A549 (cell line): ENCODE data around the gene MRPS18A. TPM values are rescaled to one million over a fixed set of nuclear protein-coding genes. Genes with fewer than 3 reads are reported as not detected.
A peak's percentile ranks its signal among the peaks of the same experiment; 100 is the strongest.

Experiments
- ATAC-seq, 2 experiments: fragments of 200-7000 bp in 1 of 2; fragments of >200 bp in 1 of 2; cut with Nextera tagmentation in 1 of 2; cut with Tn5 transposase in 1 of 2; 3 replicates each; pipeline versions ENCODE4 v1.8.0 to v1.9.1; 2018 to 2020; ENCODE audit warnings: mild to moderate bottlenecking in 1 of 2, moderate library complexity in 1 of 2
- CTCF ChIA-PET: fragments of 300-600 bp; sonication (Branson Sonifier 250); formaldehyde crosslinking; extraction: SDS; loops from one replicate; lab custom pipeline; 2021; ENCODE audit warnings: antibody characterized with exemption, inconsistent platforms; lab: Yijun Ruan, JAX
- POLR2A ChIA-PET: fragments of 350-600 bp; formaldehyde crosslinking; extraction: SDS; loops from one replicate; lab custom pipeline; 2021; ENCODE audit warnings: antibody characterized with exemption, inconsistent platforms; lab: Yijun Ruan, JAX
- DNase-seq, 2 experiments: peaks; one replicate each; pipeline versions ENCODE4 v3.0.0 to v3.0.0-alpha.2; 2011 to 2016; ENCODE audit warnings: low read depth in 1 of 2, low spot score in 1 of 2
- FAIRE-seq: peaks from 2 replicates; lab custom pipeline; 2011; peaks lifted over from hg19 to GRCh38; lab: Jason Lieb, UNC
- H3K27ac ChIP-seq, 2 experiments: fragments of >200 bp; sonication (Bioruptor Twin); formaldehyde crosslinking; 3 replicates each; pipeline ENCODE4 v1.5.1; 2016 to 2017
- H3K4me1 ChIP-seq: fragments of >200 bp; sonication (Bioruptor Twin); formaldehyde crosslinking; 3 replicates; pipeline ENCODE4 v1.6.1; 2016
- H3K4me2 ChIP-seq: fragments of >200 bp; sonication (Bioruptor Twin); formaldehyde crosslinking; 3 replicates; pipeline ENCODE4 v1.6.1; 2016
- H3K4me3 ChIP-seq: fragments of >200 bp; sonication (Bioruptor Twin); formaldehyde crosslinking; 3 replicates; pipeline ENCODE4 v1.5.1; 2016
- H3K9me3 ChIP-seq: fragments of >200 bp; sonication (Bioruptor Twin); formaldehyde crosslinking; 3 replicates; pipeline ENCODE4 v1.6.1; 2016
- CBX8 ChIP-seq: fragments of 200-600 bp; sonication (generic); IDR thresholded peaks from 2 replicates; pipeline ENCODE4 v1.6.1; 2016
- CHD2 ChIP-seq: fragments of 150-350 bp; IDR thresholded peaks from 2 replicates; pipeline ENCODE4 v1.6.1; 2014; ENCODE audit warnings: low read length; ENCODE audit not compliant: partially characterized antibody
- CHD4 ChIP-seq: fragments of 200-600 bp; sonication (generic); IDR thresholded peaks from 2 replicates; pipeline ENCODE4 v1.6.1; 2016; ENCODE audit warnings: antibody characterized with exemption, mild to moderate bottlenecking, borderline replicate concordance
- E2F6 ChIP-seq: IDR thresholded peaks from 2 replicates; pipeline ENCODE4 v1.6.1; 2012; ENCODE audit warnings: low read depth, borderline replicate concordance
- EHF ChIP-seq: fragments of 250-450 bp; sonication (Bioruptor Pico); IDR thresholded peaks from 2 replicates; pipeline ENCODE4 v1.5.0; 2020; ENCODE audit warnings: mild to moderate bottlenecking
- FOSB ChIP-seq: fragments of 250-450 bp; sonication (Bioruptor Pico); IDR thresholded peaks from 2 replicates; pipeline ENCODE4 v1.5.0; 2020; ENCODE audit warnings: mild to moderate bottlenecking, moderate library complexity
- FOSL2 ChIP-seq, 2 experiments: fragments of 450-650 bp in 1 of 2; fragments of >200 bp in 1 of 2; sonication (Bioruptor Twin) in 1 of 2; formaldehyde crosslinking; IDR thresholded peaks; 2 replicates each; pipeline versions ENCODE4 v1.5.0 to v1.6.1; 2016 to 2020; ENCODE audit warnings: mild to moderate bottlenecking in 1 of 2, moderate library complexity in 1 of 2
- GATA3 ChIP-seq: IDR thresholded peaks from 2 replicates; pipeline ENCODE4 v1.6.1; 2012; ENCODE audit warnings: borderline replicate concordance
- HDAC2 ChIP-seq: fragments of 200-600 bp; sonication (generic); IDR thresholded peaks from 2 replicates; pipeline ENCODE4 v1.6.1; 2016
- HEYL ChIP-seq: fragments of 250-450 bp; sonication (Bioruptor Pico); IDR thresholded peaks from 2 replicates; pipeline ENCODE4 v1.8.0; 2021; ENCODE audit warnings: mild to moderate bottlenecking, moderate library complexity
- HOXA7 ChIP-seq: fragments of 250-450 bp; sonication (Bioruptor Pico); IDR thresholded peaks from 2 replicates; pipeline ENCODE4 v1.5.0; 2020; ENCODE audit warnings: mild to moderate bottlenecking, moderate library complexity
- KDM1A ChIP-seq: fragments of 200-600 bp; sonication (generic); IDR thresholded peaks from 2 replicates; pipeline ENCODE4 v1.6.1; 2016; ENCODE audit warnings: low read depth, mild to moderate bottlenecking
- NR3C1 ChIP-seq: fragments of >200 bp; sonication (Bioruptor Twin); formaldehyde crosslinking; IDR thresholded peaks from 3 replicates; pipeline ENCODE4 v1.6.1; 2017
- PHF8 ChIP-seq: fragments of 200-600 bp; sonication (generic); IDR thresholded peaks from 2 replicates; pipeline ENCODE4 v1.6.1; 2016; ENCODE audit warnings: low read depth, mild to moderate bottlenecking, antibody characterized with exemption, moderate library complexity, borderline replicate concordance
- RAD21 ChIP-seq, 2 experiments: fragments of >200 bp in 1 of 2; sonication (Bioruptor Twin) in 1 of 2; formaldehyde crosslinking in 1 of 2; IDR thresholded peaks in 1 of 2; conservative IDR thresholded peaks in 1 of 2; 2 replicates in 1 of 2; 3 replicates in 1 of 2; pipeline ENCODE4 v1.6.1; 2012 to 2018; ENCODE audit warnings: inconsistent platforms in 1 of 2
- RCOR1 ChIP-seq: fragments of 150-350 bp; IDR thresholded peaks from 2 replicates; pipeline ENCODE4 v1.6.1; 2014; ENCODE audit warnings: antibody characterized with exemption, low read length, low read depth
- RNF2 ChIP-seq: fragments of 200-600 bp; sonication (generic); IDR thresholded peaks from 2 replicates; pipeline ENCODE4 v1.6.1; 2016; ENCODE audit warnings: low read depth, mild to moderate bottlenecking, antibody characterized with exemption, moderate library complexity, borderline replicate concordance
- SMC3 ChIP-seq: fragments of >200 bp; sonication (Bioruptor Twin); formaldehyde crosslinking; IDR thresholded peaks from 3 replicates; pipeline ENCODE4 v1.6.1; 2018; ENCODE audit warnings: inconsistent platforms
- ZFP36 ChIP-seq: fragments of 450-650 bp; IDR thresholded peaks from 2 replicates; pipeline ENCODE4 v1.6.1; 2014; ENCODE audit warnings: borderline replicate concordance; ENCODE audit not compliant: partially characterized antibody
- WGBS: methylation state at CpG from one replicate; pipeline ENCODE4 v1.1.6; 2017; ENCODE audit errors: missing lambda C conversion rate; 5-methylcytosine and 5-hydroxymethylcytosine counted together
- polyA plus RNA-seq, 4 experiments: library from polyadenylated mRNA; depleted of rRNA in 3 of 4; stranded (reverse); fragments of >200 nt; fragmentation: RNase III in 1 of 4; extraction: RNeasy Plus Mini Kit Qiagen cat#74134 plus additional on column Dnase treatment in 1 of 4; gene quantifications; 2 replicates in 3 of 4; 3 replicates in 1 of 4; pipeline ENCODE4 v1.2.3, GENCODE V29; 2011 to 2017

MRPS18A gene
- polyA plus RNA-seq, 2 of the 4 experiments (the other 2 are of a cell fraction), result 38.0 to 44.2 TPM

- no peak overlapping the region for H3K4me2 ChIP-seq
- FAIRE-seq (no peak), DNase-seq (no peak), ATAC-seq (no peak)
- no peak overlapping the region for H3K4me3 ChIP-seq
- H3K4me1 ChIP-seq, result peaks cover 58% of the 10 kb centered on the region
- TF ChIP-seq RAD21 (conservative IDR thresholded peaks at IDR 0.05 in 1 of 2, IDR thresholded peaks at IDR 0.05 in 1 of 2) (no peak), HEYL (no peak), ZFP36 (no peak)
- ChIA-PET CTCF (no interaction called here), POLR2A (no interaction called here)
- 83% methylated on average over 5 of the region's 7 CpGs for WGBS
- H3K27ac ChIP-seq, result peak overlapping the region in 1 of 2 experiments; percentile 28; a peak in 2 of 6 replicates
- H3K9me3 ChIP-seq, result no peaks in the 10 kb centered on the region
These were observed 19.7 kb upstream of the MRPS18A start for GRCh38 chr6:43707269-43707668.

- H3K4me1 ChIP-seq, result peaks cover 62% of the 10 kb centered on the region
- no peaks in the 10 kb centered on the region for H3K9me3 ChIP-seq
- FAIRE-seq (no peak), ATAC-seq (no peak), DNase-seq (no peak)
- H3K27ac ChIP-seq, result peak overlapping the region in 1 of 2 experiments; percentile 26; a peak in 1 of 6 replicates
- POLR2A ChIA-PET, result interaction anchor here (1.8 kb wide), 1 partner anchor 63 kb away, joined by 5 read pairs; the partner anchor contains the start of gene VEGFA
- 86% methylated on average over 8 of the region's 8 CpGs for WGBS
- TF ChIP-seq FOSB (CRISPR knock-in tag), result no peak
- H3K4me2 ChIP-seq, result no peak overlapping the region
- H3K4me3 ChIP-seq, result no peak overlapping the region
- CTCF ChIA-PET, result no interaction called here
These were observed 19.2 kb upstream of the MRPS18A start for GRCh38 chr6:43706788-43707187.

- no peak for FAIRE-seq
- TF ChIP-seq CHD4, result no peak
- no peak for TF ChIP-seq ZFP36
- no peak for TF ChIP-seq CBX8
- TF ChIP-seq E2F6, result no peak
- no peak for TF ChIP-seq EHF (CRISPR knock-in tag)
- no peak for TF ChIP-seq RNF2
- TF ChIP-seq RCOR1, result no peak
- TF ChIP-seq GATA3, result no peak
- TF ChIP-seq HDAC2, result no peak
- TF ChIP-seq HOXA7 (CRISPR knock-in tag), result no peak
- TF ChIP-seq KDM1A, result no peak
- no peak for TF ChIP-seq CHD2
- TF ChIP-seq SMC3, result no peak
- TF ChIP-seq FOSL2 (IDR thresholded peaks at IDR 0.05), result no peak
- TF ChIP-seq FOSL2 (CRISPR knock-in tag; IDR thresholded peaks at IDR 0.05), result no peak
- TF ChIP-seq NR3C1, result no peak
- no peak for TF ChIP-seq PHF8
- TF ChIP-seq, all 56 proteins: peak for 0
- Histone ChIP-seq H3K4me2 (no peak overlapping the region), H3K27ac (peak overlapping the region in 1 of 2 experiments; percentile 36; a peak in 1 of 6 replicates), H3K4me1 (peaks cover 70% of the 10 kb centered on the region), H3K9me3 (no peaks in the 10 kb centered on the region), H3K4me3 (no peak overlapping the region)
- WGBS, result 69% methylated on average over 3 of the region's 3 CpGs
- ChIA-PET CTCF (interaction anchor here (0.7 to 1.6 kb wide), 5 partner anchors 19 to 373 kb away, joined by 3 to 5 read pairs (median 3); no protein-coding TSS in a partner anchor), POLR2A (interaction anchor here (1.8 kb wide), 1 partner anchor 64 kb away, joined by 5 read pairs; the partner anchor contains the start of gene VEGFA)
- DNase-seq, result no peak
- no peak for ATAC-seq
These were observed 18.4 kb upstream of the MRPS18A start for GRCh38 chr6:43705996-43706395.
